HTR-8/SVneo (cell line): ENCODE measurements around the gene ZNF41.
A peak's percentile ranks its signal among the peaks of the same experiment; 100 is the strongest.
"Not testable (repeated sequence)": the region's sequence is repeated elsewhere in the genome, so short reads cannot be mapped to it uniquely, and the experiment has no call there.

ENCODE experiments used
- DNase-seq: peaks from one replicate; pipeline ENCODE4 v3.0.0; 2011; ENCODE audit warnings: low spot score, mixed read lengths; ENCODE audit not compliant: insufficient read length
- FAIRE-seq: peaks from 2 replicates; lab custom pipeline; 2011; peaks lifted over from hg19 to GRCh38; lab: Jason Lieb, UNC

Gene ZNF41

DNA sequence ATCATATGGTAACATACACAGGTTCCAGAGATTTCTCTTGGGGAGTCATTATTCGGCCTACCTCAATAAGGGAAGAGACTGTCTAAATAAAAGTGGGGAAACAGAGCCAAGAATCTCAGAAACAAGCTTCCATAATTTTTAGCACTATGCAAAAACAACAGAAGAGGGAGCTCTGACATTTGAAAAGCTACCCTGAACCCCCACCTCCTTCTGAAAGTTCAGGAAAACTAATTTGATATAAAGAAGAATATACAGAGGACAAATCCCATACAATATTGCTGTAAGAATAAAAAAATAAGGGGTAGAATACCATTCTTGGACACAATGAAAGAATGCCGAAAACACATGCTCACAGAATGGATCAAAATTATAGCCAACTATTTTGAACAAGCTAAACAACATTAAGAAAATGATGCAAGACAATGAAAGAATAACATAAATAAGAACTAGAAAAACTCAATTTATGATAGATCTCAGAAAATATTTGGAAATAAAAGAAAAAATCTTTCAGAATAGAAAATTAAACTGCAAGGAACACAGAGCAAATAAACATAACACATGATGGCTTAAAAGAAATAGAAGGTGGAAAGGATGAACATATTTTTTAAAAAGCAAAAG, 14.4 kb upstream of the ZNF41 start:
- FAIRE-seq: no peak

GRCh38 chrX:47492133-47492532, 9.1 kb upstream of the ZNF41 start:
- not testable (repeated sequence) for FAIRE-seq, DNase-seq

More for the DNA sequence above, 14.4 kb upstream of the ZNF41 start:
- DNase-seq: peak; percentile 18

DNA sequence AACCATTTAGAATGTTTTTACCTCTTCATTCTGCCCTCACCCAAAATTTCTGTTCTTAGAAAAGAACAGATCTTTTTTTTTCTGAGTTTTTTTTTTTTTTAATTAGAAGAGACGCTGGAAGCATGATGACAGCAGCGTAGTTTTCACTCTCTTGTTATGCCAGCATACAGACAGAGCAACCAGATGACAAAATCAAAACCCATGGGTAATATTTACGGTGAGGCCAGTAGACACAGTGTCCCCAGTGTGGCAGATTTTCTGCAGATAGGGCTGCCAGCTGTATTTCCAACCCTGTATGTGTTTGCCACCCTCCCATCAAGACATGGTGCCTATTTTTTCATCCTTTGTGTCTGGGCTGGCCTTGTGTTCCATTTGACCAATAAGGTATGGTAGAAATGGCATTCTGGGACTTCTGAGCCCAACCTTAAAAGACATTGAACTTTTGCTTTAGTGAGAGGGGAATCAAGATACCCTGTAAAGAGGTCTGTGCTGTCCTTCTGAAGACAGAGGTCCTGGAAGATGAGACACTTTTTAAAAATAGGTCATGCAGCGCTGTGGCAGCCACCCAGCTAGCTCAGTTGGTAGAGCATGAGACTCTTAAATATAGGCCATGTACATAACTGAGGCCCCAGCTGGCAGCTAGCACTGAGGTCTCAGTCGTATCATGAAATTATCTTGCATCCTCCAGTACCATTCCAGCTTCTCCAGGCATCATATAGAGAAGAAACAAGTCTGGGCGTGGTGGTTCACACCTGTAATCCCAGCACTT, 6.7 kb upstream of the ZNF41 start:
- FAIRE-seq (no peak), DNase-seq (no peak)

- no peak for DNase-seq
- FAIRE-seq: no peak
Measured at GRCh38 chrX:47484885-47485284, 1.9 kb upstream of the ZNF41 start.

DNA sequence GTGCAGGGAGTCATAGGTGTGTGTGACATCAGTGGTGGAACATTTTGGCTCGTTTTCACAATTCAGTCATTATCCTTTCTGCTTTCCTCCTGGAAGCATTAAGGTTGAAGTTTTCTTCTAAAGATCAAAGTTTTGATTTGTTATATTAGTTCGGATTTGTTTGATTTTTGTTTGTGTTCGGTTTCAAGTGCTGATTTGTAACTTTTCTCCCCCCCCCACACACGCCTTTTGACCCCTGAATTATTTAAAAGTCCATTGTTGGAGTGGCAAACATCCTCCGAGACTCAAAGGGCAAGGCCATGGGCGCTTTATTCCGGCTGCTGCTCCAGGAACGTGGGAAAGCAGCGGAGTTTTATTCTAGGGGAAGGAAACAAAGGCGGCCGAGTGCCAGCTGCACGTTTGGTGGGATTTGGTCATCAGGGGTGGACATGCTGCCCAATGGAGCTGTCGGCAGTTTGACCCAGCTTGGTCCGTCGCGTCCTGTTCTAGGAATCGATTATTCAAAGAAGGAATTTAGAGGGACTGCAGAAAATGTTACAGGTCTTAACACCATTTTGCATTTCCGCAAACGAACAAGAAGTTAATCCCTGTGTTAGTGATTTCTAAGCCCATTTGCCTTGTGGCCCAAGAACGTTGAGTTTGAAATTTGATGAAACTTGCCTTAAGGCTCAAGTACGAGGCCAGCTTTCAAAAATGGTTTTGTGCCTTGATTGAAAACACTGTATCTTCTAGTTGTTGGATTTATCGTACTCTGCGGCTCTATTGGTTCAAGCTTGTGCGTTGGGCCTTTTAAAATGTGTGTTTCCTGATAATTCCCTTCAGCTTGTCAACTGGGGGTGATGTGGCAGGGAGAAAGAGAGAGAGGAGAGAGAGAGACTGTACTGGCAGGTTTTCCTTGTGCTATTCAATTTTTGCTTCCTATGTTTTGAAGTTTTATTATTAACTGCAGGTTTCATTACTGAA, 565 bp upstream of the ZNF41 start:
- no peak for FAIRE-seq

DNA sequence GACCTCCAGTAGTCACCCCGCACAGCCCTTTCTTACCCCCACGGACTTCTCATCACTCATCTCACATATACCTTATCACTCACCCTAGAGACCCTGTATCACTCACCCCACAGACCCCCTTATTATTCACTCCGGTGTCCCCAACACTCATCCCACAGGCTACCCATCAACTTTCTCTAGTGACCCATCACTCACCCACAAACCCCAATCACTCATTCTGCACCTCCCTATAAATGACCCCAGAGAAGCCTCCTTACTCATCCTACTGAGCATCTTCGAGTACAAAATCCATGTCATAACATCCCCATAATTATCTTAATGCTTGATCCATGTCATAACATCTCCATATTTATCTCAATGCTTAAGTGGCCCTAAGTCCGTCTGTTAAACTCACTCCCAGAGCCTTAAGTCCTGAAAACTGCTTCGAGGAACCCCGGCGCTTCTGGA, 934 bp downstream of the ZNF41 start:
- DNase-seq: no peak
- FAIRE-seq: no peak

More for the DNA sequence above, 565 bp upstream of the ZNF41 start:
- no peak for DNase-seq

GRCh38 chrX:47481160-47481559, 1.9 kb downstream of the ZNF41 start:
- no peak for DNase-seq
- FAIRE-seq: no peak

- FAIRE-seq (no peak), DNase-seq (no peak)
Measured at GRCh38 chrX:47480576-47480975, 2.4 kb downstream of the ZNF41 start.

- DNase-seq: no peak
Measured at GRCh38 chrX:47475476-47475875, 7.5 kb downstream of the ZNF41 start.

DNA sequence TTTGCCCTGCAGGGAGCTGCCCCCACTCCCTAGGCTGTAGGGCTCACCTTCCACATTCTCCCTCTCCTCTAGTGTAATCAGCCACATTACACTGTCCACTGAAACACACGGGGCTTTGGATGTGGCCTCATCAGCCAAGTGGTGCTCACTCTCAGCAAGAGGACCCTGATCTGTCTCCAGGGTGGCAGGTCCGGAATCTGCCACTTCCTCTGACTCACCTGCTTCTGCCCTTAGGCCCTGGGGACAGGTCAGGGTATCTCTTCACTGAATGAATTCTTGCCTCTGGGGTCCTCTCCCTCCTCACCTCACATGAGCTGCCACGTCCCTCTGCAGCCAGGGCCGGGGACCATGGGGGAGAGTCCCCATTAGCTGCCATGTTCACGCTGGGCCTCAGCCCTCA, 15.9 kb downstream of the ZNF41 start:
- FAIRE-seq (no peak), DNase-seq (no peak)

More at GRCh38 chrX:47475476-47475875, 7.5 kb downstream of the ZNF41 start:
- FAIRE-seq: no peak

GRCh38 chrX:47460561-47460960, 22.5 kb downstream of the ZNF41 start:
- FAIRE-seq (no peak), DNase-seq (no peak)

DNA sequence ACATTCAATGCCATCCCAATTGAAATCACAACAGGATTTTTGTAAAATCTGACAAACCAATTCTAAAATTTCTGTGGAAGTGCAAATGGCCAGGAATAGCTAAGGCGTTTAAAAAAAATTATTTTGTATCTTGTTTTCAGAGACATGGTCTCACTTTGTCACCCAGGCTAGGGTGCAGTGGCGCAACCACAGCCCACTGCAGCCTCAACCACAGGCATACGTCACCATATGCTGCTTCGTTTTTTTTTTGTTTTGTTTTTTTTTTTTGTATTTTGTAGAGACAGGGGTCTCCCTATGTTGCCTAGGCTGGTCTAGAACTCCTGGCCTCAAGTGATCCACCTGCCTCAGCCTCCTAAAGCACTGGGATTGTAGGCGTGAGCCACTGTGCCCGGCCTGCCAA, 24.5 kb downstream of the ZNF41 start:
- DNase-seq (no peak), FAIRE-seq (no peak)

- no peak for FAIRE-seq
Measured at GRCh38 chrX:47456080-47456479, 26.9 kb downstream of the ZNF41 start.

DNA sequence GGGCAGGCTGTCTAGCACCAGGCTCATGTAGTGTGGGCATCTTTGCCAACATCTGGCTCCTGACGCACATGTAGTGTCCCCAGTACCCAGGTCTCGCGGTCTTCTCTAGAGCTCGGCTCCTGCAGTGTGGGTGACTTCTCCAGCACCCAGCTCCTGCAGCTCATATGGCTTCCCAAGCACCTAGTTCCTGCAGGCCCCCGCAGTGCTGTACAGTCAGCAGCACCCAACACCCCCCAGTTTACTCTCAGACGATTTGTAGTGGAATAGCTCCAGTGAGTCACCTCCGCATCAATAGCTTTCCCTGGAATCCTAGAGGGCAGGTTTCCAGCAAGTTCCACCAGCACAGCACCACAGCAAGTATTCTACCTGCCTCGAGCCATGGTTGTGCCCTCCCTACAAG, 30.9 kb downstream of the ZNF41 start:
- no peak for DNase-seq
- no peak for FAIRE-seq

More at GRCh38 chrX:47456080-47456479, 26.9 kb downstream of the ZNF41 start:
- DNase-seq: no peak

DNA sequence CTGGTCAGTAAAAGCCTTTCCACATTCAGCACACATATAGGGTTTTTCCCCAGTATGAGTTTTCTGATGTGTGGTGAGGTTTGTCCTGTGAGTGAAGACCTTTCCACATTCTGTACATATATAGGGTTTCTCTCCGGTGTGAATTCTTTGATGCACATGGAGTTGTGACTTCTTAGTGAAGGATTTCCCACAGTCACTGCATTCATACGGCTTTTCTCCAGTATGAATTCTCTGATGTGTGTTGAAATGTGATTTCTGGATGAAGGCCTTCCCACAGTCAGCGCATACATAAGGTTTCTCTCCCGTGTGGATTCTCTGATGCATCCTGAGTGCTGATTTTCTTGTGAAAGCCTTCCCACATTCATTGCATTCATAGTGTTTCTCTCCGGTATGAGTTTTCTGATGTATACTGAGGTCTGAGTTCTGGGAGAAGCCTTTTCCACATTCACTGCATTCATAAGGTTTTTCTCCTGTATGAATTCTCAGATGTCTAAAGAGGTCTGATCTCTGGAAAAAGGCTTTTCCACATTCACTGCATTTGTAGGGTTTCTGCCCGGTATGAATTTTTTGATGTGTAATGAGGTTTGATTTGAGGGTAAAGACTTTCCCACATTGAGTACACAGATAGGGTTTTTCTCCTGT, 34.7 kb downstream of the ZNF41 start:
- FAIRE-seq: no peak
- no peak for DNase-seq

GRCh38 chrX:47447607-47448006, 35.4 kb downstream of the ZNF41 start:
- DNase-seq (no peak), FAIRE-seq (no peak)

DNA sequence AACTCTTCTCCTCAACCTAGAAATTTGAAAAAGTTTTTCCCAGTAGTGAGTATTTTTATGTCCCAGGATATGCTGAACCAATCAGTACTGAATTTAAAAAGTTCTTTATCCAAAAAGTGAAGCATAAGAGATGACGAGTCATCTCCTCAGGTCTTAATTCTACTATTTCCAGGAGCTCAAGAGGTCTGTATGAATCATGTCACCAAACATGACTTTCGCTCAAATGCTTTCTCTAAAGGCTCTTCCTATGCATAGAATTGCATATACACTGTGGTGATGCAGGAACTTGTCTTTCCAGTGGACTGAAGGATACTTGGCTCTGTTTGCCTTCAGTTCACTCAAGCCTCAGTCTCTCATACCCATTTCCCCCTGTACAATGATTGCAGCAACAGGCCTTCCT, 36.1 kb downstream of the ZNF41 start:
- FAIRE-seq (no peak), DNase-seq (no peak)

DNA sequence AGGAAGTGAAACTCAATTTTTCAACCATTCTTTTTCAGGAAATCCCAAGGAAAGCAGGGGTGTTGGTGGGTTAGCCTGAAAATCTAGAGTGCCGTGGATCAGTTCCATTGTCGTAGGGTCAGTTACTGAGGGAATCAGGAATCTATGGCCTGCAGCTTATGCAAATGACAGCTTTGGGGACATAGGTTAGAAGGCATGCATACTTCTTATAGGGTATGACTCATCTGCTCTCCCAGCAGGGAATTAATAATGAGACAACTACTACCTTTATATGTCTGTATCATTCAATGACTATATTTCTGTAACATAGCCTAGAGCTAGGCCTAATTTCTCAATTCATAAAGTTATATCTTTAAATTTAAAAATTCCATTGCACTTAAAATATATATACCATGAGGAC, 36.6 kb downstream of the ZNF41 start:
- DNase-seq (no peak), FAIRE-seq (no peak)

- no peak for FAIRE-seq
- no peak for DNase-seq
Measured at GRCh38 chrX:47430925-47431324, 52.1 kb downstream of the ZNF41 start.

- FAIRE-seq: no peak
Measured at GRCh38 chrX:47422444-47422843, 60.6 kb downstream of the ZNF41 start.

More at GRCh38 chrX:47422444-47422843, 60.6 kb downstream of the ZNF41 start:
- no peak for DNase-seq
